Left cardiac atrium (tissue), 4 donors: ENCODE data around the gene SIX3. TPM values are rescaled to one million over a fixed set of nuclear protein-coding genes. Genes with fewer than 3 reads are reported as not detected.

ENCODE experiments used
- ATAC-seq, 2 donors: fragments of 200-7000 bp; cut with Tn5 transposase; one replicate each; pipeline ENCODE4 v1.9.1; 2020; ENCODE audit warnings: mild to moderate bottlenecking in 2 of 2, moderate library complexity in 2 of 2
- DNase-seq: peaks from one replicate; pipeline ENCODE4 v3.0.0-alpha.2; 2020
- intact Hi-C, 2 donors: fragments of 100-400 bp; cut with DNase I; formaldehyde crosslinking; loops; one replicate each; pipeline versions ENCODE4 v1.14.1 to v1.15.1; 2022 to 2023
- long read RNA-seq: library from polyadenylated mRNA; unstranded; transcript quantifications from one replicate; pipeline ENCODE4 v2.0.0, GENCODE V29; 2021
- total RNA-seq, 2 donors: library from RNA; stranded (reverse); fragmentation: NEBNext Ultra II Directional; extraction: Animal tissue kit (Norgen Biotek cat#: 25700); gene quantifications; one replicate each; pipeline ENCODE4 v1.2.1, GENCODE V29; 2021
- donor health status: DM: no; HTN: yes; CAD: no.
- donor health status: DM: no; HTN: yes; CAD: no; lungs with severe emphysema.
- donor health status: DM: yes; HTN: yes; CAD: no.
- donor health status: Dilated cardiomyopathy.

SIX3 gene
- total RNA-seq, result not detected
- long read RNA-seq, result 0 reads

DNA sequence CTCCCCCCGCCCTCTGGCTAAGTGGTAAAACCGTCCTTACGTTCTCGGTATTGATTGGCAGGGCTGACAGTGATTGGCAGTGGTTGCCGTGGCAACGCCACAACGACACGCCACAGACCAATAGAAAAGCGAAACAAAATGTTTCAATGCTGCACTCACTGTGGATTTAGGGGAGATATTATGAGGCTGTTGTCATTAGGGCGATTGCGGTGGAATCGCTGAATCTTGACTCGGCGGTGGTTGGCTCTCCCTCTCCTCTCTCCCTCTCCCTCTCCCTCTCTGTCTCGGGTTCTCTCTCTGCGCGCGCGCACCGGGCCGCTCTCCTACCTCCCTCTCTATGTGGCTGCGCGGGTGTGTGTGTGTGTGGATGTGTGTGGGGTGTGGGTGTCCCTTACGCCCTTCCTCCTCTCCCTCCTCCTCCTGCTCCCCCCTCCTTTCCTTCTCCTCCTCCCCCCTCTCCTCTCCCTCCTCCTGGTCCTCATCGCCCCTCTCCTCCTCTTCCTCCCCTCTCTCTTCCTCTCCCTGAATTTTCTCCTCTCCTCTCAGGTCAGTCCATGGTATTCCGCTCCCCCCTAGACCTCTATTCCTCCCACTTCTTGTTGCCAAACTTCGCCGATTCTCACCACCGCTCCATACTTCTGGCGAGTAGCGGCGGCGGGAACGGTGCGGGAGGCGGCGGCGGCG, at the start of gene SIX3:
Gene SIX3, plus strand, starts transcription at position 152 of the 684 bp plus-strand sequence. Its CDS starts 403 bp downstream, at position 555.
- ATAC-seq (peak in 1 of 2 donors; percentile 37), DNase-seq (no peak)
- intact Hi-C loops, result no loop called here

DNA sequence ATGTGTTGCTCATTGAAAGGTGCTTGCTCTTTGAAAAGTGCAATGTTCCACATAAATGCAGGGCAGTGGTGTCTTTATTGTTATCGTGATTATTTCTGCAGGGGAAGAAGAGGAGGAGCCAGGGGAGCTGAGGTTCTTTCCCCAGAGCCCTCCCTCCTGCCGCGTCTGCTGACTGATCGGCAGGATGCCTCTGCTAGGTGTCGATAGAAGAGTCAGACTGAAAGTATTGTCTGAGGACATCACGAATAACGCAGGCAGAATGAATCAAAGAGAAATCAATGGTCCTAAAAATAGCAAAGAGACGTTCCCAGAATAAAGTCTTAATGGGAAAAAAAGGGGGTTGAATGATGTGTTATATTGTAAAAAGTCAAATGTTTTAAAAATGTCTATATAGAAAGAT, 47.4 kb upstream of the SIX3 start:
- intact Hi-C loops, result no loop called here
- DNase-seq, result no peak
- ATAC-seq, result no peak

DNA sequence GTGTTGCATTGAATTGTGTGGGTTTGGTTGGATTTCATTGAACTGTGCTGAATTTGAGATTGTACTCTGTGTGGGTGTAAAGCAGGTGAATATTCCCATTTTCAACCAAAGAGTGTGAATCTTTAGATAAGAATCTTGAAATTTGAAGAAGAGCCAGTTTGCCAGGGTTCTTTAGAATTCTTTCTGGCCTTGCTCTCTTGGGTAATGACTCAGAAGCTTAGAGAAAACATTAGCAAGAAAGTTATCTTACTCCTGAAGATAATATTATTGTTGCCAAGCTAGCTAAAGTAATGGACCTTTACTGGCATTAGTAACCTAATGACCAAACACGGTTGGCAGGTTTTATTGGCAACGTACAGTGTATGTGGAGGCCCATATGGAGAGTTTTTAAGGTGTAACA, 46.4 kb upstream of the SIX3 start:
- DNase-seq, result no peak
- intact Hi-C loops, result no loop called here
- no peak for ATAC-seq

DNA sequence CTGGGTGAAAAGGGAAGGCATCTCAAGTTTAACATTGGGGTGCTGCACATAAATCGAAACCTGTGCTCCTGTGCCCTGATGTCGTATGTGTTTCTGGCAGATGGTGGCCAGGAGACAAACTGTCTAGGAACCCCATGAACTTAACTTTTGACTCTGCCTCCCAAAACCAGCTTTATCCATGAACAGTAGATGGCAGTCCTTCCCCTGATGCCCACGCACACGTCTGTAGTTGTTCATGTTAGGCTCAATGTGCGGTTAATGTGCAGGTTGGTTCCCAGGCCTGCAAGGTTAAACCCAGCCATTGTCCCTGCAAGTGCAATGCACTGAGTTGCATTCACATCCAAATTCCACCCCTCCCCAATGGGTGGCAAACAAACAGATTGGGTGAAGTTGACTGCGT, 44.1 kb upstream of the SIX3 start:
- no peak for ATAC-seq
- intact Hi-C loops, result no loop called here

DNA sequence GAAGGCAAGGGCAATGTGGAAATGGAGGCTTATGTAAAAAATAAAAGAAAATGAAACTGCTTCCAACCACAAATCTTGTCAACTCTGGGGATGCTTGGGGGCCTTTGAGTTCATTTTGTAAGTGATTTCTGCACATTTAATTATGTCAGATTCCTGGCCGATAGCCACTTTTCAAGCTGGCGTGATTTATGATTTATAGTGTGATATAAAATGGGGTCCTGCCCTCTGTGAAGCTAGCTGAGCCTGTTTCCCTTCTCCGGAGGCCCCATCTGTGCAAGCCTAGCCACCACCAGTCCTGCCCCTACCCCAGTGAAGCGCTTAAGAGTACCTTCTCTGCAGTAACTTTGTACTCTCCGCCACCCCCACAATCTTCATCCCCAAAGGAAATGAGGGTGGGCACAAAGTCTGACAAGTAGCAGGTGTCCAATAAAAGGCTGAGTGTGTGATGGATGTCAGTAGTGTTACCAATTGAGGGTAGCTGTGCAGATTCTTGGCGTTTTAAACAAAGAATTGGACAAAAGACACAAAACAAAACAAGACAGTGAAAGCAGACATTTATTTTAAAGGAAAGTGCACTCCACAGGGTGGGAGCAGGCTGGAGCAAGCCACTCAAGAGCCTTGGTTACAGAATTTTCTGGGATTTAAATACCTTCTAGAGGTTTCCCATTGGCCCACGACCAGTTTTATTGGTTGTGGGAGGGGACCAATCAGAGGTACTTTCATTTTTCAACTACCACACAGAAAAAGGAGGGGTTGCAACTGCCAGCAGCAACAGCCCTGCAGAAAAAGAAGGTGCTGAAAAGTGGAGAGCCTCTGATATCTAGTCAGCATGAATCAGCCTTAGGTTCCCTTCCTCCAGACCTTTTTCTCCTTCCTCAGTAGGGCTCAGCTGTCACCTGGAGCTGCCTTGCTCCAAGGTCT, 39.0 kb upstream of the SIX3 start:
- no peak for ATAC-seq
- DNase-seq, result no peak
- intact Hi-C loops, result no loop called here

More for the DNA sequence above, 44.1 kb upstream of the SIX3 start:
- DNase-seq, result no peak

DNA sequence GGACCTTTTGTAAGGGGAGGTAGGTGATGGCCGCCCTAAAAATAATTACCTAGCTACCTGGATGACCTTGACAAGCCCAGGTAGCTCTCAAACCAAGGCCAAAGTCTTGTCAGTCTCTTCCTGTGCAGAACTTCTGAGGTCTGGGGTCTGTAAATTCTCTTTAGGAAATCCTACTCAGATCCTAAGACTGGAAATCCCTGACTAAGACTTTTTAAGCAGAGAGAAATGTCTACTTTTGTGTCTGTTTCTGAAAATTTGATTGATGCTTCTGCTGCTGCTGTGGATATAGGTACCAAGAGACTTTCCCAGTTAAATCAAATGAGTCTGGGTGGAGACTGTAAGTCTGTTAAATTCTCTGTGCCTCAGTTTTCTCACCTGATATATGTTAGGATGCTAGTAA, 36.9 kb upstream of the SIX3 start:
- DNase-seq, result no peak
- no peak for ATAC-seq
- intact Hi-C loops, result no loop called here

DNA sequence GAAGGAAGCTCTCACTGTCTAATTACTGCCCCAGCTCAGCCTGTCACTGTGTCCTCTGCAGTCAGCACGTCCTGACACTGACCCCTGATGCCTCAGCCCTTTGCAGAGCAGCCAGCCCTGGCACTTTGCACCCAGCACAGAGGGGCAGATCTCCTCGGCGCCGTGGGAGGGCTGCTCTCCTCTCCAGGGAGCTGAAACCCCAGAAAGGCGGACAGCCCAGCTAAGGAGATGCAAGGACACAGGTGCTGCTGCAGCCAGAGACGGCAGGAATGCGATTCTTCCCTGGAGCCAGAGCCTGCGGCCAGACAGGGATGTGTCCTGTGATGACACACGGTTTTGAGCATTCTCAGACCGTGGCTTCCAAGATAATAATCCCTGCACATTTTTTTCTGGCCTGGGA, 34.5 kb upstream of the SIX3 start:
- intact Hi-C loops, result no loop called here
- ATAC-seq (no peak), DNase-seq (no peak)

DNA sequence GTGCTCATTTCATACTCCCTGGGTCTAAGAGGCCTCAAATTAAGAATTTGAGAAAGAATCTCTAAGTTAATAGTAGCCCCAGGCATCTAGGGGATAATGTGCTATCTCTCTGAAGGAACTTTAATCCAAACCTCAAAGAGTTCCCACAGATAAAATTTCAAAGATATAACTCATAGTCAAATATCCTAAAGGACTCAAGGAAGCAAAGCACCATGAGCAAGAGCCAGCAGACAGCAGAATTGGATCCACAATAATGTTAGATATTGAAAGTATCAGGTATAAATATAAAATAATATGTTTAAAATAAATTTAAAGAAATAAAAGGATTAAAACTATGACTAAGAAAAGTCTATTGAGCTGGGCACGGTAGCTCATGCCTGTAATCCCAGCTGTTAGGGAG, 31.7 kb upstream of the SIX3 start:
- no peak for ATAC-seq
- intact Hi-C loops, result no loop called here
- no peak for DNase-seq

DNA sequence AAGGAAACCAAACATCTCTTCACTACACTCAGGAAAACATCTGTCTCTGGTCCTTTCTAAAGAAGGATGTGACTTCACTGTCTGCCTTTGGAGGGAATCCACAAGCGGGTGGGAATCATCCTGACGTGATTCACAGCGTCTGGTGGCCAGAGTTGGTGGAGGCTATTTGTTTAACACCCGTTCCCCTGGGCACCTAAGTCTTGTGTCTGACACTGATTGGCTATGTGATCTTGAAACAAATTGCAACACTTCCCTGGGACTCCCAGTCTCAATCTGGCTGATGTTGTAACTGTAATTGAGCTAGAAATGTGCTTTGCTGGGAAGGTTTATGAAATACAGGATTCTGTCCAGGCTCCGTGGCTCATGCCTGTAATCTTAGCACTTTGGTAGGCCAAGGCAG, 28.8 kb upstream of the SIX3 start:
- intact Hi-C loops, result no loop called here
- ATAC-seq (peak in 1 of 2 donors; percentile 78), DNase-seq (no peak)

DNA sequence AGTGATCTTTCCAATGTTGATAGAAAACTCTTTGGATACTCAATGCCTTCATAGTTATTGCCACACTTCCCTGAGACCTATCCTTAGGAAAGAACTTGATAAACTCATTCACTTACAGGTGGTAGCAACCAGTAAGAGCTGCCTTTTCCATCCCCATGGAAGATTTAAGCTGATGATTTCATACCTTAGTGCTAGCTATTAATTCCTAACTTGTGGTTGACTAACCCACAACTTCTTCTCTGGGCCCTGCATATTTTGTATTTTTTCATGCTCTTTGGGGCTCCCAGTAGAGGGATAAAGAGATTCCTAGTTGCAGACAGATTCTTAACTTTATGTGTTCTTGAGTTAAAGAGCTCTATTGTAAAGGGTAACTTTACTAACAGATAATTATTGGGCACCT, 25.2 kb upstream of the SIX3 start:
- DNase-seq, result no peak
- no peak for ATAC-seq
- intact Hi-C loops, result no loop called here

DNA sequence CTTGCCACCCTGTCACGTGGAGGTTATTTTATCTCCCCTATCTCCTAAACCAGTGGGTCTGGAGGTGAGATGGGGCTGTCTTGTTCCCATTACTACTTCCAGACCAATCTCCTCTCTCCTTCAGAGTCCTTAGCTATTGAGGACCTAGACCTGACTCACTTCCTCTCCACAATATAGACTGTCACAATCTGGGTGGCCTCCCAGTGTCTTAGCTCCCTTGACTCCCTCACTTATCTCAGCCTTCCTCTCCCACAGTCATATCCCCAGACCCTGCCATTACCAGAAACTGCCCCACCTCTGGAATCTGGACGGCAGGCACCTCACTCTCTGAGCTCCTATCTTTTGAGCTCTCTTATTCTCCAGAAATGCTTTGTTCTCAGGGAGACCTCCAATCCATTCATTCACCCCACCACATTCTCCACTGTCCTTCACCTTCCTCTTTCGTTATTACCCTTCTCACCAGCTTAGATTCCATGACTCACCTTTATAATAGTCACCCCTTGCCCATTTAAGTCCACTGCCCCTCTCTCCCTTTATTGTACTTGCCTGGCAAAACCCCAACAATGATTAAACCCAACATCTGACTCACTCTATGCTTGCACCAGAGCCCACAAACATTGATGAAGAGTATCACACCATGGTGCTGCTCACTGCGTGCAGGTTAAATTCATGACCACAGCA, 23.3 kb upstream of the SIX3 start:
- intact Hi-C loops, result no loop called here

DNA sequence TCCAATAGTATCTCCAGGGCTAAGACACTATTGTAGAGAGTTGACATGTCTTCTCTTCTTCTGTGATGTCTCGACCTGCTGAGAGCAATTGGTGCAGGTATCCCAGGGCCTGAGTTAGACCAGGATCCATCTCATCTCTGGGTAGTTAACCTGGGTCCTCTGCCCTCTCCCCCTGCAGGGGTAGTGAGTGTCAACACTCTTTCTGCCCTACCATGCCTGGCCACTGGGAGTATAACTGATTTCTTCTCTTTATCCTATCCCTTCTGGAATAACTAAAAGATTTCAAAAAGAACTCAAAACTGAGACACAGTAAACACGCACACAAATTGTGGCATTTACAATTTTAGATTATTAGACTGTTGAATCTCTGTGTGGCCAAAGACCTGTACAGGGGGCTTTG, 20.8 kb upstream of the SIX3 start:
- no peak for DNase-seq
- no peak for ATAC-seq
- intact Hi-C loops, result no loop called here

More for the DNA sequence above, 23.3 kb upstream of the SIX3 start:
- ATAC-seq (no peak), DNase-seq (no peak)

DNA sequence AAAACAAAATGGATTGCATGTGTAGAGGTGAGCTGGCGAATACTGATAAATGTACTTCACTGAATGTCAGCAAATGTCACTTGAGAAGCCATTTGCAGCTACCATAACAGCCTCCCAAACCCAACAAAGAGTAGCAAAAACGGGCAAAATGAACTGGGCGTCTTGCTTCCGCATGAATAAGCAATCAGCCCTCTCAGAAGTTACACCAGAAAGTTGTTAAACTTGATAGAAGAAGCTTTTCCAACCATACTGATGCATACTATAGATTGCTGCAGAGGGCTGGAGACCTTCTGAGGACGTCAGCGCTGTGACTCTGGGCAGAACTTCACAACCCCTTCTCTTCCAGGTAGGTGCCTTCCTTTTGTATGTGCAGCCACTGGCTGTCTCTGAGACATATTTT, 18.7 kb upstream of the SIX3 start:
- ATAC-seq, result no peak
- no peak for DNase-seq
- intact Hi-C loops, result no loop called here

DNA sequence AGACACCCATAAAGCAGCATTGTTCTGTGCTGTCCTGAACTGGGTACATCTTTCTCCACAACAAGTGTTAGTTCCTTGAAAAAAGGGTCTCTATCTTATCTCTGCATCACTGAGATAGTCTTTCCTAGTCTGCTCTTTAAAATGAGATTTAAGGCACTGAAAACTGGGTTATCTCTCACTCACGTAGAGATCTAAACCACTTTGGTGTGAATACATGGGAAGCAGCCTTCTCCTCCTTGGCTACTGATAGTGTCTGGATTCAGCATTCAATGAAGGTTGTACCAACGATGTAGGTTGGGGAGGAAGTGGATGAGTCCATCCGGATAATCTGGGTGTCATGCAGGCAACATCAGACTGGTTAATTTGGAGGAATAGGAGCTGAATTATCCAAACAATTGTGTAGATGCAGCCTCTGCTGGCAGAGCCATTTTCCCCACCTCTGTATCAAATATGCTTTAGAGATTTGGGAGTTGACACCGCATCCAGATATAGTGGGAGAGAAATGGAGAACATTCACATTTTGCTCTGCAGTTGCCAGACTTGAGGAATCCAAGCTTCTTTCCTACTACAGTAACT, 15.9 kb upstream of the SIX3 start:
- intact Hi-C loops, result no loop called here
- ATAC-seq, result no peak
- DNase-seq, result no peak

DNA sequence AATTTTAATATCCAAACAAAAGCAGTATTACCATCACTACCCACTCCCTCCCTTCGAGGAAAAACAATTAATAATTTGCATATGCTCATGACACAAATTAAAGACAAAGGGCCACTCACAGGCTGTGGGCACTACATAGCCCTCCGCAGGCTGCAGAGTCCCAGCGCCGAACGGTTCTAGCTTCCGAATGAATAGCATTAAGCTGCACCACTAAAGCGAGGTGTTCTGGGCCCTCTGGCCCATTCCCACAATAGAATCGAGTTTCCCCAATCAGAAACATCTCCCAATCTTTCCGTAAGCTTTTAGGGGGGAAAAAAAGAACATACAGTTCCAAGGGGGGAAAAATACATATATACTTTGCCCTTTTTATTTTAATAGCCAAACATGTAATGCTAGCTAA, 14.5 kb upstream of the SIX3 start:
- no peak for DNase-seq
- intact Hi-C loops, result no loop called here
- ATAC-seq, result no peak

DNA sequence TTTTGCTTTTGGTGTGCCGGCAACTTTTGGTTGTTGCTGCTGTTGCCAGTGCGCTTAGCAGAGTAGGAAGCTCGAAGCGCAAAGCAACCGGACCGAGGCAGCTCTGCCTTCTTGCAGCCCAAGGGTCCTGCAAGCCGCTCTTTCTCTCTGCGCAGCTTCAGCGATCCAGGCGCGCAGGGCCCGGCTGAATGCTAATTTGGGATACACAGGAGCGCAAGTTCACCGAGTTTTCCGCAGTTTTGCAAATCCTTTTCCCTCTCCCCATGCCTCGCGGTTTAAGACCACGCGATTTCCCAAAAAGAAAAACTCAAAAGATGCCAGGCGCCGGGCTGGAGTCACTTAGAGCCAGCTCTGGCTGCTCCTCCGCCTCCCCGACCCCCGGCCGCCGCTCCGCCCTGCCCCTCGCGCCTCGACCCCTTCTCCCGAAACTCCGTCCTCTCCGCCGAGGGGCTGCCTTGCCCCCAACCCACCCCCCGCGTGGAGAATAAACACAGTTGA, 13.5 kb upstream of the SIX3 start:
- DNase-seq, result no peak
- intact Hi-C loops, result no loop called here
- ATAC-seq, result peak in 1 of 2 donors; percentile 13

DNA sequence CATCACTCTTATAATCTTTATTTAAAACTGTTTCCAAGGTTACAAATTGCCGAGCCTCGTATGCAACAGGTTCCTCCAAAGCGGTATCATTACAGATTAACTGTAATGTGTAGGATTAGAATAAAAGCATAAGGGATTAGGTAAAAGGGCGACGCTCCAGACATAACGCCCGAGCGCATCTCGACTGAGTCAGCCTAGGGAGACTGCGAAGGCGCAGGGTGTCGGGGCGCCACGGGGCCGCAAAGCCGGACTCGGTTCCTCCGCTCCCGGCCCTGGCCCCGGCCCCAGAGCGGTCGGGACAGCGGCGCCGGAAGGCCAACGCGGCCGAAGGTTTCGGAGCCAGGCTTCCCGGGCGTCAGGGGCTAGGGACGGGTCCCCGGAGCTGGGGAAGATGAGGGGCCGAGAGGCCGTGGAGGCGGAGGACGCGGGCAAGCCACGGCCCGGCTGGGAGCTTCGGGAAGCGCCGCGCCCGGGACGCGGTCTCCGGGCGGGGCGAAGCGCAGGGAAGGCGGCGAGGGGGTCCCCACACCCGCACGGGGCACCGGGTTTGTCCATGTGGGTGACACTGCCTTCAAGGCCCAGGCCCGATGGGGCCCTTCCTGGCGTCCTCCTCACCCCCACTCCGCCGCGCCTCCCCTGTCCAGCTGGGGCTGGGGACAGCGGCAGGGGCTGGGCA, 12.9 kb upstream of the SIX3 start:
- intact Hi-C loops, result no loop called here
- ATAC-seq (peak; percentile 38 to 39), DNase-seq (no peak)

DNA sequence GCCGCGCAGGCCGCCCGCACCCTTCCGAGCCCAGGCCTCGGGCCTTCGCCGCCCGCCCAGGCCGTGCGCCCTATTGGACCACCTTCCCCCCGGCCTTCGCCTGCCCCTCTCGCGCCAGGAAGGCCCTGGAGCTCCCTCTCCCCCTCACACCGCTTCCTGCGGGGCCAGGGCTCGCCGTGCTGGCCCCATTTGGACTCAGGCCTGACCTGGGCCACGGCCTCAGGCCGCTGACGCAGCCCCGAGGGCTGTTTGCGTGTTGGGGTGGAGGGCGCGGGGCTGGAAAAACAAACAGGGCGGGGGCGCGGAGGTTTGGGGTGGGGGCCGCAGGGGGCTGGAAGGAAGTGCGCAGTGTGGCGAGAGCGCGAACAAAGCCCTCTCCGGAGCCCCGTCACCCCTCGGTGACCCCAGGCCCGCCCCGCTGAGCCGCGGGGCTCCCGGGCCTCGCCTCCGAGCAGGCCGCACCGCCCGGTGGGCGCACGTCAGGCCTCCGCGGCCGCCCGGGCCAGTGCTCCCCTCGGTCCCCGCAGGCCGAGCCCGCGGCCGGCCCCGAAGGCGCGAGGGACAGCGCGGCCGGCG, 12.3 kb upstream of the SIX3 start:
- ATAC-seq, result peak; percentile 25 to 36
- intact Hi-C loops, result no loop called here
- DNase-seq, result no peak
